GM21423 (cell line): Measurements from ENCODE around the gene PHTF2.

Experiments used
- ATAC-seq: cut with Tn5 transposase; IDR thresholded peaks from one replicate; pipeline ENCODE4 v1.9.1; 2021; ENCODE audit warnings: mild to moderate bottlenecking, moderate library complexity; ENCODE audit not compliant: unreplicated experiment

The PHTF2 gene

GRCh38 chr7:77918676-77919075 lies 120.1 kb downstream of the PHTF2 start:
- no peak for ATAC-seq

GRCh38 chr7:77923419-77923818 lies 124.8 kb downstream of the PHTF2 start:
- ATAC-seq = peak; percentile 58

- ATAC-seq = no peak
Observed at GRCh38 chr7:77930496-77930895, 131.9 kb downstream of the PHTF2 start.

GRCh38 chr7:77931841-77932240 lies 133.3 kb downstream of the PHTF2 start:
- ATAC-seq = no peak

- no peak for ATAC-seq
Observed at GRCh38 chr7:77933394-77933793, 134.8 kb downstream of the PHTF2 start.

GRCh38 chr7:77935652-77936348 lies 137.2 kb downstream of the PHTF2 start:
- ATAC-seq = no peak

GRCh38 chr7:77940647-77941046 lies 142.1 kb downstream of the PHTF2 start:
- no peak for ATAC-seq

- no peak for ATAC-seq
Observed at GRCh38 chr7:77942431-77942830, 143.9 kb downstream of the PHTF2 start.

GRCh38 chr7:77944183-77945182 lies 145.9 kb downstream of the PHTF2 start:
- ATAC-seq = no peak

GRCh38 chr7:77950548-77950947 lies 152.0 kb downstream of the PHTF2 start:
- ATAC-seq = peak; percentile 73

GRCh38 chr7:77954773-77955555 lies 156.4 kb downstream of the PHTF2 start:
- no peak for ATAC-seq

- no peak for ATAC-seq
Observed at GRCh38 chr7:77958436-77958835, 159.9 kb downstream of the PHTF2 start.

GRCh38 chr7:77959080-77959479 lies 160.5 kb downstream of the PHTF2 start:
- ATAC-seq = no peak

GRCh38 chr7:77960336-77960735 lies 161.8 kb downstream of the PHTF2 start:
- no peak for ATAC-seq

GRCh38 chr7:77967429-77967828 lies 168.9 kb downstream of the PHTF2 start:
- no peak for ATAC-seq

- no peak for ATAC-seq
Observed at GRCh38 chr7:77971726-77972125, 173.2 kb downstream of the PHTF2 start.

- ATAC-seq = no peak
Observed at GRCh38 chr7:77975672-77976480, 177.3 kb downstream of the PHTF2 start.

GRCh38 chr7:77979219-77979618 lies 180.6 kb downstream of the PHTF2 start:
- ATAC-seq = no peak

- ATAC-seq = no peak
Observed at GRCh38 chr7:77980087-77980713, 181.6 kb downstream of the PHTF2 start.
